Keratinocyte (primary cell): Measurements from ENCODE around the gene HORMAD2. TPM values are rescaled to one million over a fixed set of nuclear protein-coding genes. Genes with fewer than 3 reads are reported as not detected.

Experiments
- DNase-seq: peaks from one replicate; pipeline ENCODE4 v3.0.0-alpha.2; 2011; ENCODE audit warnings: low read depth, missing footprints, low spot score
- FAIRE-seq: peaks from 2 replicates; lab custom pipeline; 2011; peaks lifted over from hg19 to GRCh38; lab: Jason Lieb, UNC
- H2AFZ ChIP-seq: 2 replicates; pipeline ENCODE4 v1.6.0; 2012; ENCODE audit warnings: low read length, control low read depth, inconsistent platforms; ENCODE audit not compliant: control insufficient read depth
- H3K27ac ChIP-seq: 2 replicates; pipeline ENCODE4 v1.5.1; 2011; ENCODE audit warnings: low read length; ENCODE audit not compliant: control insufficient read depth, insufficient read depth
- H3K27me3 ChIP-seq: 3 replicates; pipeline ENCODE4 v1.6.0; 2011; ENCODE audit warnings: low read length; ENCODE audit not compliant: control insufficient read depth, insufficient read depth; ENCODE audit errors: extremely low read depth
- H3K36me3 ChIP-seq, 2 experiments: 2 replicates in 1 of 2; 3 replicates in 1 of 2; pipeline ENCODE4 v1.5.1; 2011; ENCODE audit warnings: low read length in 2 of 2, mild to moderate bottlenecking in 1 of 2; ENCODE audit not compliant: control insufficient read depth in 2 of 2, insufficient read depth in 2 of 2; ENCODE audit errors: extremely low read depth in 1 of 2
- H3K4me1 ChIP-seq: 3 replicates; pipeline ENCODE4 v1.5.1; 2011; ENCODE audit warnings: low read length; ENCODE audit not compliant: control insufficient read depth, insufficient read depth; ENCODE audit errors: extremely low read depth
- H3K4me2 ChIP-seq: 3 replicates; pipeline ENCODE4 v1.6.0; 2011; ENCODE audit warnings: low read depth, low read length; ENCODE audit not compliant: control insufficient read depth, insufficient read depth; ENCODE audit errors: extremely low read depth
- H3K4me3 ChIP-seq, 3 experiments: fragments of 200-600 bp in 1 of 3; sonication (generic) in 1 of 3; 2 replicates in 2 of 3; 3 replicates in 1 of 3; pipeline ENCODE4 v1.5.1; 2011 to 2016; ENCODE audit warnings: low read length in 3 of 3, mild to moderate bottlenecking in 3 of 3, control low read depth in 2 of 3, inconsistent platforms in 1 of 3, low read depth in 1 of 3, mixed read lengths in 1 of 3, mixed run types in 1 of 3, moderate library complexity in 1 of 3; ENCODE audit not compliant: control insufficient read depth in 2 of 3, insufficient read depth in 2 of 3; ENCODE audit errors: extremely low read depth in 1 of 3
- H3K79me2 ChIP-seq: 2 replicates; pipeline ENCODE4 v1.6.0; 2012; ENCODE audit warnings: low read length; ENCODE audit not compliant: control insufficient read depth, insufficient read depth
- H3K9ac ChIP-seq: 3 replicates; pipeline ENCODE4 v1.6.0; 2011; ENCODE audit warnings: low read length; ENCODE audit not compliant: control insufficient read depth, insufficient read depth; ENCODE audit errors: extremely low read depth
- H3K9me1 ChIP-seq: 3 replicates; pipeline ENCODE4 v1.6.0; 2011; ENCODE audit warnings: low read length; ENCODE audit not compliant: control insufficient read depth, insufficient read depth; ENCODE audit errors: extremely low read depth
- H3K9me3 ChIP-seq: 2 replicates; pipeline ENCODE4 v1.5.1; 2012; ENCODE audit warnings: low read depth, low read length; ENCODE audit not compliant: control insufficient read depth
- H4K20me1 ChIP-seq: 3 replicates; pipeline ENCODE4 v1.6.0; 2011; ENCODE audit warnings: low read length; ENCODE audit not compliant: control insufficient read depth, insufficient read depth; ENCODE audit errors: extremely low read depth
- CTCF ChIP-seq, 3 experiments: IDR thresholded peaks in 1 of 3; conservative IDR thresholded peaks in 1 of 3; optimal IDR thresholded peaks in 1 of 3; 2 replicates in 2 of 3; 3 replicates in 1 of 3; pipeline versions ENCODE3 to v1.5.1; 2011; ENCODE audit warnings: low read length in 3 of 3, mild to moderate bottlenecking in 3 of 3, moderate library complexity in 2 of 3, control low read depth in 1 of 3, inconsistent platforms in 1 of 3; ENCODE audit not compliant: insufficient read depth in 2 of 3; ENCODE audit errors: extremely low read depth in 1 of 3
- EZH2 ChIP-seq: IDR thresholded peaks from one replicate; pipeline ENCODE4 v1.6.1; 2012; ENCODE audit warnings: inconsistent platforms, mild to moderate bottlenecking, low read length, moderate library complexity
- dilution Hi-C: fragments of 300-500 bp; cut with MboI; formaldehyde crosslinking; loops from one replicate; pipeline ENCODE4 v1.7.0; 2020; ENCODE audit warnings: low sequenced_read_pairs; ENCODE audit not compliant: extremely low pct_ligation_motif_present
- polyA plus RNA-seq, 5 experiments: library from polyadenylated mRNA; depleted of rRNA in 3 of 5; stranded (reverse) in 3 of 5; stranded (forward) in 1 of 5; unstranded in 1 of 5; fragments of >200 nt; gene quantifications; 1 replicate in 1 of 5; 2 replicates in 3 of 5; 3 replicates in 1 of 5; pipeline versions ENCODE4 v1.2.1 to v1.2.3, GENCODE V29; 2011 to 2012; ENCODE audit warnings: missing spikeins in 2 of 5, low read depth in 1 of 5, low replicate concordance in 1 of 5

The HORMAD2 gene
- polyA plus RNA-seq, 1 donor (not counting 4 experiments of a cell fraction or from before 2014, with no cell fraction given), result not detected

- no peak for TF ChIP-seq EZH2
- no peak for TF ChIP-seq CTCF (optimal IDR thresholded peaks at IDR 0.05 in 1 of 3, IDR thresholded peaks at IDR 0.05 in 1 of 3, conservative IDR thresholded peaks at IDR 0.05 in 1 of 3; ENCODE audit: extremely low read depth in 1 of 3, insufficient read depth in 2 of 3, low read length in 3 of 3)
- Histone ChIP-seq H3K4me1 (peaks cover 4% of the 10 kb centered on the region), H3K9me1 (no peaks in the 10 kb centered on the region), H3K4me3 (no peak overlapping the region), H3K27ac (no peak overlapping the region), H3K9me3 (no peaks in the 10 kb centered on the region), H4K20me1 (no peaks in the 10 kb centered on the region), H3K36me3 (no peaks in the 10 kb centered on the region), H3K79me2 (no peaks in the 10 kb centered on the region), H2AFZ (no peak overlapping the region), H3K27me3 (peaks cover 7% of the 10 kb centered on the region), H3K4me2 (no peak overlapping the region), H3K9ac (no peak overlapping the region)
- dilution Hi-C loops, result no loop called here
- FAIRE-seq, result no peak
- DNase-seq, result no peak
Observed at GRCh38 chr22:30077279-30077880, 2.9 kb upstream of the HORMAD2 start.

- peak; percentile 44 for FAIRE-seq
- peaks cover 4% of the 10 kb centered on the region for H3K4me1 ChIP-seq
- no peak overlapping the region for H3K9ac ChIP-seq
- peaks cover 7% of the 10 kb centered on the region for H3K27me3 ChIP-seq
- no peak for DNase-seq
- dilution Hi-C loops, result no loop called here
- H3K27ac ChIP-seq, result no peak overlapping the region
- peak overlapping the region; percentile 27 for H3K4me2 ChIP-seq
- H3K79me2 ChIP-seq, result no peaks in the 10 kb centered on the region
- no peaks in the 10 kb centered on the region for H4K20me1 ChIP-seq
- no peak overlapping the region for H2AFZ ChIP-seq
- H3K9me3 ChIP-seq, result no peaks in the 10 kb centered on the region
- no peak overlapping the region for H3K4me3 ChIP-seq
- no peak for TF ChIP-seq CTCF (optimal IDR thresholded peaks at IDR 0.05 in 1 of 3, IDR thresholded peaks at IDR 0.05 in 1 of 3, conservative IDR thresholded peaks at IDR 0.05 in 1 of 3; ENCODE audit: extremely low read depth in 1 of 3, insufficient read depth in 2 of 3, low read length in 3 of 3)
- no peak for TF ChIP-seq EZH2
- H3K36me3 ChIP-seq, result no peaks in the 10 kb centered on the region
- H3K9me1 ChIP-seq, result no peaks in the 10 kb centered on the region
Observed at GRCh38 chr22:30078320-30079311, 1.6 kb upstream of the HORMAD2 start.
